ENCODE measurements around the gene GRID1. TPM values are rescaled to one million over a fixed set of nuclear protein-coding genes. Genes with fewer than 3 reads are reported as not detected.

Gene GRID1
- total and polyA plus RNA-seq, 11 donors: 0.69 to 3.4 (median 1.6) TPM

DNA sequence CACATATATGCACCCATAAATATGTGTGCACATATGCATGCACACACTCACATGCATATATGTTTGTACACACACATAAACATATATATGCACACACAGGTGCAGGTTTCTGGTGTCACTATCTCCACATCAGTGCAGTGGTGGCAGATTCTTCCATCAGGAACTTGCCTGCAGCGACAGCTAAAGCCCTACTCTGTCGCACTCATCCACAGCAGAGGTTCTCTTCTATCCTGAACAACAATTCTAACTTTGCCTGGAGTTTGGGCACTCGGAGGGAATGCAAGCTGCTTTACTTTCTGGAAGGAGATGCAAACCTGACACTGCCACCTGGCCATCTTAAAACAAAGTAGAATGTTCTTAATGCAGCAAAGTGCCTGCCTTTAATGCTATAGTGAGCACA, 745.8 kb downstream of the GRID1 start:
- no peaks in the 10 kb centered on the region for H3K9me3 ChIP-seq
- no peaks in the 10 kb centered on the region for H3K4me1 ChIP-seq
- H3K4me3 ChIP-seq: no peak overlapping the region
- no peak overlapping the region for H3K27ac ChIP-seq
- intact Hi-C loops (cut with DNase I): no loop called here
- DNase-seq: no peak
- TF ChIP-seq, protein P1, sequence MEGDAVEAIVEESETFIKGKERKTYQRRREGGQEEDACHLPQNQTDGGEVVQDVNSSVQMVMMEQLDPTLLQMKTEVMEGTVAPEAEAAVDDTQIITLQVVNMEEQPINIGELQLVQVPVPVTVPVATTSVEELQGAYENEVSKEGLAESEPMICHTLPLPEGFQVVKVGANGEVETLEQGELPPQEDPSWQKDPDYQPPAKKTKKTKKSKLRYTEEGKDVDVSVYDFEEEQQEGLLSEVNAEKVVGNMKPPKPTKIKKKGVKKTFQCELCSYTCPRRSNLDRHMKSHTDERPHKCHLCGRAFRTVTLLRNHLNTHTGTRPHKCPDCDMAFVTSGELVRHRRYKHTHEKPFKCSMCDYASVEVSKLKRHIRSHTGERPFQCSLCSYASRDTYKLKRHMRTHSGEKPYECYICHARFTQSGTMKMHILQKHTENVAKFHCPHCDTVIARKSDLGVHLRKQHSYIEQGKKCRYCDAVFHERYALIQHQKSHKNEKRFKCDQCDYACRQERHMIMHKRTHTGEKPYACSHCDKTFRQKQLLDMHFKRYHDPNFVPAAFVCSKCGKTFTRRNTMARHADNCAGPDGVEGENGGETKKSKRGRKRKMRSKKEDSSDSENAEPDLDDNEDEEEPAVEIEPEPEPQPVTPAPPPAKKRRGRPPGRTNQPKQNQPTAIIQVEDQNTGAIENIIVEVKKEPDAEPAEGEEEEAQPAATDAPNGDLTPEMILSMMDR (IDR thresholded peaks at IDR 0.05): no peak
- TF ChIP-seq POLR2A (IDR thresholded peaks at IDR 0.05): no peak
- no peaks in the 10 kb centered on the region for H3K36me3 ChIP-seq
- no peaks in the 10 kb centered on the region for H3K27me3 ChIP-seq
- WGBS, 4 donors: 82 to 93% (median 90%) methylated on average over 3 of the region's 3 CpGs
- no peak for ATAC-seq

DNA sequence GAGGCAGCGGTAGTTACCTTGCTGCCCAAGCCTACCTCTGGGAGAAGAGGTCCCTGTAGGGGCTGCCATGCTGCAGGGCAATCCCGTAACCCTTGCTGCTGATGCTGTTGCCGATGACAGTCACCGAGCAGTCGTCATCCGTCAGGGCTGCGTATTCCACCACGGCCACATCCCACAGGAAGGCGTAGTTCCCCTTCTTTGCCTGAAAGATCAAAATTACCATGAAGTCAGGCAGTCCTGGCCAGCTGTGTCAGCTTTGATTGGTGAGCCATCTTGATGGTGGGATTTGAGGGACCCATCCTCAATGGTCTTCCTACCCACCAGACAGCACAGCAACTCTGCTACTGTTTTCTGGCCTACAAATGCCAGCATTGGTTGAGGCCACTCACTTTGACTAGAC, 746.8 kb downstream of the GRID1 start:
- no peak for ATAC-seq
- 94 to 96% (median 95%) methylated on average over 9 of the region's 9 CpGs for WGBS, 4 donors
- no peak for DNase-seq
- Histone ChIP-seq H3K4me1 (no peaks in the 10 kb centered on the region), H3K27ac (no peak overlapping the region), H3K4me3 (no peak overlapping the region), H3K9me3 (no peaks in the 10 kb centered on the region), H3K27me3 (no peaks in the 10 kb centered on the region), H3K36me3 (no peaks in the 10 kb centered on the region)
- TF ChIP-seq, protein P1 (IDR thresholded peaks at IDR 0.05): no peak
- no peak for TF ChIP-seq POLR2A (IDR thresholded peaks at IDR 0.05)
- intact Hi-C loops (cut with DNase I): no loop called here

DNA sequence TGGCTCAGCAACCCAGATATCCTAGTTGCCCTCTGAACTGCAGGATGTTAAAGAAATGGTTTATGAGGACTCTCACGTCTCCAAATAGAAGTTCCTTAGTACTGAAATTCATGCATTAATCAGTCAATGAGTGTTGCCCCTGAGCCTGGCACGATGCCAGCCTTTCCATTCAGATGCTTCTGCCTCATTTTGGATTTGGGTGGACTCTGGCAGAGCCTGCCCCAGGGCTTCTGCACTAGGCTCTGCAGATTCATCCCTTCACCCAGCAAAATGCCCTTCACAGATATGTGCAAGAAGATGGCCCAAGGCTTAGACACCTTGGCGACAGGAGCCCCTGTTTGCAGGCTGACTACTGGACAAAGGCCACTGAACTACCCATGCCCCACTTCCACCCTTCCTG, 747.8 kb downstream of the GRID1 start:
- intact Hi-C loops (cut with DNase I): no loop called here
- H3K27me3 ChIP-seq: no peaks in the 10 kb centered on the region
- H3K4me3 ChIP-seq: no peak overlapping the region
- H3K27ac ChIP-seq: no peak overlapping the region
- no peak for DNase-seq
- no peak for ATAC-seq
- TF ChIP-seq POLR2A (IDR thresholded peaks at IDR 0.05): no peak
- TF ChIP-seq, protein P1 (IDR thresholded peaks at IDR 0.05): no peak
- no peaks in the 10 kb centered on the region for H3K36me3 ChIP-seq
- H3K9me3 ChIP-seq: no peaks in the 10 kb centered on the region
- H3K4me1 ChIP-seq: no peaks in the 10 kb centered on the region
- WGBS, 4 donors: 70 to 82% (median 71%) methylated on average over 2 to 3 of the region's 3 CpGs

DNA sequence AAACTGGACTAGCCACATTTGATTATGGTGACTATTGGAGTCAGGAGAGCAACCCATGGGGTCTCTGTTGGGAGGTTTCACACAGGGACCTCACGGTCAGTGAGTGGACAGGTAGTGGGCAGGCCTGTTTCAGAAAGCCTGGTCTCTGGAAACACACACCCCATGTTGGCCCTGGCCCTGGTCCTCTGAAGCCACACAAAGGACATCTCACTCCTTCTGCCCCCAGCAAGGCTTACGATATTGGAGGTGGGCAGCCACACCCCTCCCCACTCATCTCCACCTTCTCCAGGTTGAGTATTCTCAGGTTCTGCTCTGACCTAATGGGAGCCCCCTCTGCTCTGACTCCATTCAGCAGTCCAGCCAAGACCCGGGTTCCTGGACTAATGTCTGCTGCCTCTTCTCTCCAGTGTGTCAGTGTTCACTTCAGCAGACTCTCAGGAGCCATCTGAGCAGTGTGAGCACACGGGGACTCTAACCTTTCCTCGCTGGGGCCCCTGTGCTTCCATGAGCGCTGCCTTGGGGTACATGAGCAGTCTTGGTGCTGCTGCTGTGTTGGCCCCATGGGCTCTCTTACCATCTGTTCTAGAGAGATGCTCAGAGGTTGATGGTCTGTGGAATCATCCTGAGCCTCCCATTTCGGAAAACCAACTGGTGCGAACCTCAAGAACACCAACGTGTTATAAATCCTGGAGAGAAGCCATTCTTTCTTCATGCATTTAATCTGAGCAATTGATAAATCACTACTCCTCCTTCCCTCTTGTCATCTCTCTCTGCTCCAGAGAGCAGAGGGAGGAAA, 748.6 kb downstream of the GRID1 start:
- Histone ChIP-seq H3K4me3 (no peak overlapping the region), H3K27ac (no peak overlapping the region), H3K4me1 (no peaks in the 10 kb centered on the region), H3K36me3 (no peaks in the 10 kb centered on the region), H3K27me3 (no peaks in the 10 kb centered on the region), H3K9me3 (no peaks in the 10 kb centered on the region)
- intact Hi-C loops (cut with DNase I): no loop called here
- ATAC-seq: no peak
- 88 to 92% (median 92%) methylated on average over 9 of the region's 9 CpGs for WGBS, 4 donors
- DNase-seq: no peak
- TF ChIP-seq, protein P1 (IDR thresholded peaks at IDR 0.05): no peak
- TF ChIP-seq POLR2A (IDR thresholded peaks at IDR 0.05): no peak
